GM18909 (cell line): ENCODE data around the gene NDEL1.

Source experiments
- ATAC-seq: cut with Tn5 transposase; IDR thresholded peaks from one replicate; pipeline ENCODE4 v1.9.1; 2021; ENCODE audit warnings: mild to moderate bottlenecking; ENCODE audit not compliant: unreplicated experiment, poor library complexity

The NDEL1 gene

DNA sequence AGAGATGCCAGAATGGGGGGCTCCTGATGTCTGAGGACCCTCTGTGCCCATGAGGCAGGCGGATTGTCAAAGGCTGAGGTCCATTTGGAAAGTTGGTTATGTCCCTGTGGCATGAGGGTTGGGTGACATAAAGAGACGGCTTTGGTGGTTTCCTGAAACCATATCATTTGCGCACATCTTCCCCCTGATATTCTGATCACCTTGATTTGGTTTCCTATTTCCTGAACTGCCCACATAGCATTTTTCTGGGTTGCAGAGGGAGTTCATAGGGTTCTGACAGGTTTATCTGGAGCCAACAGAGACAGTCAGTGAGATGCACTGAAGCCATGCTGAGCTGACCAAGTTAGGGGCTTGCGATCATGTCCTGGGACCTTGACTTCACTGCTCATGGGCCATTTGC is 22.4 kb upstream of the NDEL1 start:
- no peak for ATAC-seq

DNA sequence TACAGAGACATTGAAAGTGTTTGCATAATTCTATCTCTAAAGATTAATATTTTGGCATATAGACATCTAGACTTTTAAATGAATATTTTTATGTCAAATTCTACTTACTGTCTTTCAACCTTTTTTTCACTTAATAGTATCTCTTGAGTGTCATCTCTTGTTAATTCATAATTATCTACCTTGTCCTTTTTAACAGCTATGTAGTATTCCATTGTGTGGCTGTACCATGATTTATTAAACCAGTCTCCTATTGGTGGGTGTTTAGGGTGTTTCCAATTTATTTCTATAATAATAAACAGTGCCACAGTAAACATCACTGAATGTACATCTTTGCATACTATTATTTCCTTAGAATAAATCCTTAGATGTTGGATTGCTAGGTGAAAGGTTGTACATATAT is 21.7 kb upstream of the NDEL1 start:
- no peak for ATAC-seq

DNA sequence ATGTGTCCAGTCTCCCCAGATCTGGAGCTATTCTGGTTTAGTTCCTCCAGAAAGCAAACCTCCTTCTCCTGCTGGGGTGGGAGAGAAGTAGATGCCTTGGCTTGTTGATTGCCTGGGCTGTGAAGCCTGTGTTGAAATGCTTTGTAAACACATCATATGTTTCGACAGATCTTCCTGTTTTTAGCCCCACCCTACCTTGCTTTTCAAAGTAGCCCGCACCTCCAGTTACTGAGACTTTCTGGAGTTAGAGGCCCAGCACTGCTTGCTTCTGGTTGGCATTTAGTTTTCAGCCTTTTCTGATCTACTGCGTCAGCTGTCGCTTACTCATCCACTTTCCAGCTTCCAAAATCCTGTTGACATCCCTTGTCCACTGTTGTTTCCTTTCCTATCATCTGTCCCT is 17.9 kb upstream of the NDEL1 start:
- ATAC-seq: no peak

DNA sequence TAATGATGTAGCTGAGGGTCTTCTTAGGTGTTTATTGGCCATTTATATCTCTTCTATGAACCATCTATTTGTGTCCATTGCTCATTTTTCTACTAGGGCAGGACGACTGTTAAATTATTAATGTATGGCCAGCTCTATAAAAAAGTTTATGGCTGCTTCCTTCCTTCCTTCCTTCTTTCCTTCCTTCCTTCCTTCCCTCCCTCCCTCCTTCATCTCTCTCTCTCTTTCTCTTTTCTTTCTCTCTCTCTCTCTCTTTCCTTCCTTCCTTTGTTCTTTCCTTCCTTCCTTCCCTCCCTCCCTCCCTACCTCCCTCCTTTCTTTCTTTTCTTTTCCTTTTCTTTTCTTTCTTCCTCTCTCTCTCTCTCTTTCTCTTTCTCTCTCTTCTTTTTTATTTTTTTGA is 17.2 kb upstream of the NDEL1 start:
- ATAC-seq: no peak

DNA sequence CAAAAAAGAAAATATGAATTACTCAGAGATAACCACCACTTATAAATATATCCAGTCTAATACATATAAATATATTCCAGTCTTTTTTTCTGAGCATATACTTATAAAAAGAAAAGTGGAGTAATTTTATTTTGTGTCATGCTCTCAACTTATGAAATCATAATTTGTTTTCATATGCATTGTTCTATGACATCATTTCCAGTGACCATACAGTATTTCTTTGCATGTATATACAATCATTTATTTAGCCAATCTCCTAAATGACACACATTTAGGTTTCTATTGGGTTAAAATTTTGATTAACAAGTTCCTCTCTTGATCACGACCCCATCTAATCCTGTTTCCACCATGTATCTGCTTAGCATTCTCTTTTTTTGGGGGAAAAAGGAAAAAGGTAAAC is 16.4 kb upstream of the NDEL1 start:
- no peak for ATAC-seq

DNA sequence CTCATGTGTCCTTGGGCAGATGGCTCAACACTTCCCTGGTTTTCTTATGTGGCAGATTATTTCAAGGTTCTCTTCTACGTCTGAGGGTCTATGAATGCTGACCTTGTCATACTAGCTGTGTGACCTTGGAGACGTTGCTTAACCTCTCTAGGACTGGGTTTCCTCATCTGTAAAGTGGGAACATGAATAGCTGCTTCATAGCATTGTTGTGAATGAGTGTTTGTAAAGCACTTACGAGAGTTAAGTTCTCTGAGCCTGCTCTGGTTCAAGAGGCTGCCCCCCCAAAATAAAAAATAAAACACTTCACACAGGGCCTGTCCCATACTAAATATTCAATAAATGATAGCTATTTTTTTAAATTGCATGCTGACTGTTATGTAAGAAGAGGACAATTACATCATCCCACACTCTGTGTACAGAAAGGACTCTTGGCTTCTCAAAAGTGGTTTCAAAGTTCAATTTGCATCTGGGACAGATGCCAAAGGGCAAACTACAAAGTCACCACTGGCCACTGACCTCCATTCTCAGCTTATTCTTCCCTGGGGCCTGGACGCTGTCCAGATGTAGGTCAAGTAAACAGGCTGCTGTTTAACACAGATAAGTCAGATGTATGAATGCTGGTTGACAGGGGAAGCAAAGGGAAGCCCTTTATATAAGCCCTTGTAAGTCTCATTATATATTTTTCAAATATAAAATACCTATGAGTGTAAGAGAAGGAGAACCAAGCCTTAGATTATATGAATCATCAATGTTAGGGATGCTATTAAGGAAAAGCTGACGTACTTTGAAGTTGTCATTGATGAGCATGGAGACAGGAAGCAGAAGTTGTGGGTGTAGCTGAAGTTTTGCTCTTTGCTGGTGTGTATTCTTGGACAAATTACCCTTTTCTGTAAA is 15.4 kb upstream of the NDEL1 start:
- ATAC-seq: no peak

DNA sequence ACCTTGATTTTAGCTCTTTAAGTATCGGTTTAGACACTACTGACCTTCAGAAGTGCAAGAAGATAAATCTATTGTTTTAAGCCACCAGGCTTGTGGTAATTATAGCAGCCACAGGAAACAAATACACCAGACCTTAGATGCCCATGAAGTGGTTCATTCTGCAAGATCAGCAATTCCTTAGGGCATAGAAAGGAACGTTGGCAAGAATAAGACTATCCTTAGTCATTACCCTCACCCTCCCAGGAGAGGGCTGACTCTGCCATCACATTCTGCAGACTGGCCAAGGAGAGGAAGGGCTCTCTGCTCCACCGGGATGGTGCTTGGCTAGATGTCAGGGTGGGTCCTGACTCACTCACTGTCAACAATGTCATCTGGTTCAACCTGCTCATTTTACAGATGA is 14.1 kb upstream of the NDEL1 start:
- ATAC-seq: no peak

DNA sequence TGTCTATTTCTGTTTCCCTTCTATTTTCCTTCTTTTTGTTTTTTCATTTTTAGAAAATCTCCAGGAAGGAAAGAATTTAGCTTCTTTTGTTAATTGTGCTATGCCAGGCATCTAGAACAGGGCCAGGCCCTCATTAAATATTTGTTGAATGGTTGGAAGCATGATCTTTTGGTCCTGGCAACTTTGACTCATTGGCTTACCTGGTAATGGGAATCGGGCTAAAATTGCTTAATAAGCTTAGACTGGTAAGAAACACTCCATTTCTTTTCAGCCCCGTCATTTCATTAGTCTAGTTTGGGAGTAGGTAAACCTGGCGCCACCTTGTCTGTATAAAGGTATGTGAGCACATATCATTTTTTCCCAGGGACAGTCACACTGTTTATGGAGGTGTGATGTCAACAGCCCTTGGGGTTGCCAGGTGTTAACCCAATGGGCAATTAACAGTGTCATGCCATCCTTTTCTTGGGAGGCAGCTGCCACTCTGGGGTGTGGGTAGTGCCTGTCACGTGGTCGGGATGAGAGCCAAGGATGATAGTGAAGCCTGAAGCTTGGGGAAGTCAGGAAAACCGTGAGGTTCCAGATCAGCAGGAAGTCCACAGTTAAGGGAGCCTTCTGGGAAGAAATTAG is 9.5 kb upstream of the NDEL1 start:
- no peak for ATAC-seq

DNA sequence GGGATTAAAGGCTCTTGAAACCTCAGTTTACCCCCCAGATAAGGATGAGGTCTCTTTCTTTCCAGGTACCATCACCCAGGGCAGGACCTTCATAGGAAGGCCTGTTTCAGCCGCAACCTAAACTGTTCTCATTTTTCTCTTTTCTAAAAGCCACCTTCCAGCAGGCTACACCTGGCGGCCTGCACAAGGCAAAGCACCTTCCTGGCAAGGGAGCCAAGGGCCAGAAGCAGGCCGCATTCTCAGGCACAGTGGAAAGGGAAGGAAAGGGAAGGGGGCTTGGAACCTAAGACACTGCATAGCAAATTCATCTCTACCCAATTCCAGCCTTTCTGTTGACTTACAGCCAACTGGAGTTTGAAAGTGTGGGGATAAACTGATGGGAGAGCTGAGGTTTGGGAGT is 8.9 kb upstream of the NDEL1 start:
- ATAC-seq: no peak

DNA sequence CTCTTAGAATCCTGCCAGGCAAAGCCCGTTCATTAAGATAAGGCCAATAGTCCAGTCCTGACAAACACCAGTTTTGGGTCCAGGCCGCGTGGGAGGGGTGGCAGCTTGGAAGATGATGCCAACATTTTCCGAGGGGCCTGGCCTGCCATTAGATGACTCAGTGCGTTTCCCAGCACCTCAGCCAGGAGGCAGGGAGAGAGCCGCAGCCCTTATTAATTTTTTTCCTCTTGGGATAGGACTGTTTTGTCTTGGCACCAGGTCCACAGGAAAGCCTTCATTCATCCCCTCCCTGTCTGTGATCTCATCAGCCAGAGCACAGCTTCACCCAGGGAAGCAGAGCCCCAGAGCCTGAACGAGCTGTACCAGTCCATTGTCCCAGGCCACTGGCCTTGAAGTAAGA is 4.7 kb upstream of the NDEL1 start:
- ATAC-seq: no peak

DNA sequence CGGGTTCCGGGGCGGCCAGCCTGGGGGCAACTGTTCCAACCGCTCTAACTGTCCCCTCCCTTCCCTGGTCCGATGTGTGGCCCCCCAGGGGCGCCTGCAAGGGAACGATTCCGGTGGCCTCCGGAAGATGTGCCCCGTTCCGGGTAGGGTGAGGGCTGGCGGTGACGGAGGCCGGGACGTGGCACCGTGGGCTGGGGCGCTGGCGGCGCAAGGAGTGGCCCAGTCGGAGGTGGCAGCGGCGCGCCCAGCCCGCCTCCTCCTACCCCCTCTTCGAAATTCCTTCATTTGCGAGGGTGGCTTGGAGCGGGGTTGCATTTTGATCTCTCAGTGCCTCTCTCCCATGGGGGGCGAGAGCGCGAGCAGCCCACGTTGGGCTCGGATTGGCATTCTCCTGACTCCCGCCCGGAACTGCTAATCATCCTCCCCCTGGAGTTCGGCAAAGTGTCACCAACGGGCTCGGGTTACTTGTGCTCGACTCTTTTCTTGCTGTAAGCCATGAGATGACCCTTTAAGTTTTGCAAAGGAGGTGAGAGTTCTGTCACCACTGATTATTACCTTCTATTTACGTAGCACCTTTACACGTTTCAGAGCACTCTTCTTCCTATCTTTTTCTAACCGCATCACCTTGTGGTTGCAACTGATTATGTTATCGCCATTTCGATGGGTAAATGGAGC is 622 bp downstream of the NDEL1 start:
- ATAC-seq: peak; percentile 55

DNA sequence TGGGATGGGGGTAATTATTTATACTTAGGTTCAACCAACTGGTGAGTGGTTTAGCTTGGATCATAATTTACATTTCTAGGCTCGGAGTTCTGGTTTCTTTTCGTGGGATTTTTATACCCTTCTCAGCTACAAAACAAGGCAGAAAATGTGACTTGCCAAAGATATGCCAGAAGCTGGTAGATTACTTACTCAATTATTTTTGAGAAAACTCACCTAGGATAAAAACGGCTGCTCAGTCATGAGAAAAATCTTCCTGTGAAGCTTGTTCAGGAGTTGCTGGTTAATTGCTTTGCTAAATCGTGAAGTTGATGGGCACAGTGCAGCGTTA is 1.1 kb downstream of the NDEL1 start:
- ATAC-seq: no peak

DNA sequence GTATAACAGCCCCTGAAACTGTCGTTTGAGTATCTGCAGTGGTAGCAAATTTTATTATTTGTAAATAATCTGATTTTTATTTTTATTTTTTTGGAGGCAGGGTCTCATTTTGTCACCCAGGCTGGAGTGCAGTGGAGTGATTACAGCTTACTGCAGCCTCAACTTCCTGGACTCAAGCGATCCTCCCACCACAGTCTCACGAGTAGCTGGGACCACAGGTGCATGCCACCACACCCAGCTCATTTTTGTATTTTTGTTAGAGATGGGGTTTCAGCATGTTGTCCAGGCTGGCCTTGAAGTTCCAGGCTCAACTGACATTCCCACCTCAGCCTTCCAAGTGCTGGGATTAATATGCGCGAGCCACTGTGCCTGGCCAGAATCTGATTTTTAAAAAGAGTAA is 2.8 kb downstream of the NDEL1 start:
- ATAC-seq: no peak

DNA sequence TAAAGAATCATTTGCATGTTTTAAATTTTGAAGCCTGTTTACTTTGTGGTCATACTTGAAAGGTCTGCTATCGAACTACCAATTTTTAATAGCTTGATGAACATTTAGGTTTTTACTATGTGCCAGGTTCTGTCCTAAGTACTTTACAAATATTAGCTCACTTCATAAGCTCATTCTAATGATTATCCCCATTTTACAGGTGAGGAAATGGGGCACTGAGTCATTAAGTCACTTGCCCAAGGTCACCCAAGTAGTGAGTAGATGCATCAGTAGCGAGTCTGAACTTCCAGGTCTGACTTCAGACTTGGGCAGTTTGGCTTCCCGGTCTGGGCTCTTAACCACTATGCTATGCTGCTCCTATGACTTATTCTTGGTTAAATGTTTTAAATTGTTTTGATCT is 4.0 kb downstream of the NDEL1 start:
- ATAC-seq: no peak

DNA sequence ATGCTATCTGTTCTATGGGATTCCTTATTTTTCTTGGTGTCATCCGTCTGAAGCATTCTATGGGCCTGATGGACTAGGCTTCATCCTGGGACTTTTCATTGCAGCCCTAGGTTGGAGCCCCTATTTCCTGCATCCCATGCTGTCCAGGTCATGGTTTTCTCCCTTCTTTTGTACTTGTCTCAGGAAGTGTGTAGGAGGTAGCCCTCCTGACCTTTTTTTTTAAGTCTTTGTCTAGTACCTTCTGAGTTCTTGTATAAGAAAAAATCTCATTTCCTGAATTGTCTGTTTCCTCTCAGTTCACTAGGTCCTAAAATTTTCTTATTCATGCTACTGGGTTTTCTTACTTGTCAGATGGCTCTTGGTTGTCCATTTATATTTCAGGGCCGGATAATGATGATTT is 6.0 kb downstream of the NDEL1 start:
- ATAC-seq: no peak

DNA sequence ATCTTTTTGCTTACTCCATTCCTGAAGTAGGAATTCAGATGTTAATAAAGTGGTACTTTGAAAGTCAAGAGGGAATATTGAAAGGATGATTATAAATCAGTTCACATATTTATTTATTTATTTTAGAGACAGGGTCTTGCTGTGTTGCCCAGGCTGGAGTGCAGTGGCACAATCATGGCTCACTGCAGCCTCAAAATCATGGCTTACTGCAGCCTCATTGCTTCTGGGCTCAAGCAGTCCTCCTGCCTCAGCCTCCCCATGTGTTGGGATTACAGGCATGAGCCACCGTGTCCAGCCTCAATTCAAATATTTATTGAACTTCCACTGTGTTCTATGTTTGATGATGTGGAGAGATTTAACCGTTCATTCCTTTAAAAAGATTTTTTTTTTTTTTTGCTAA is 6.6 kb downstream of the NDEL1 start:
- ATAC-seq: no peak

DNA sequence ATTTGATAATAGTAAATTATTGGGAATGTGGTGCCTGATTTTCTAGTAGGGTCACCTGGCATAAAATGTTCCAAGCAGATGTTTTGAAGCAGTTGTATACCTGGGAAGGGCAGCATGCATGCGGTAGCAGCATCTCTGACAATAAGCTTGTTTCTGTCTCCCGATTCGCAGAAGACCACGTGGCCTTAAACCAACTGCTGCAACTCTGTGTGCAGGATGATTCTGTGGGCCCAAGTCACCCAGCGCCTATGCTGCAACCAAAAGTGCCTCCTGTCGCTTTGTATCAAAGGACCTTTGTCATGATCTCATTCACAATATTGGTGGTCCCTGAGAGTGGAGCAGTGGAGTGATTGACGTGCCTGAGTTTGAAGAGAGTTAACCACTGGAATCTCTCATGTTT is 8.1 kb downstream of the NDEL1 start:
- ATAC-seq: no peak

DNA sequence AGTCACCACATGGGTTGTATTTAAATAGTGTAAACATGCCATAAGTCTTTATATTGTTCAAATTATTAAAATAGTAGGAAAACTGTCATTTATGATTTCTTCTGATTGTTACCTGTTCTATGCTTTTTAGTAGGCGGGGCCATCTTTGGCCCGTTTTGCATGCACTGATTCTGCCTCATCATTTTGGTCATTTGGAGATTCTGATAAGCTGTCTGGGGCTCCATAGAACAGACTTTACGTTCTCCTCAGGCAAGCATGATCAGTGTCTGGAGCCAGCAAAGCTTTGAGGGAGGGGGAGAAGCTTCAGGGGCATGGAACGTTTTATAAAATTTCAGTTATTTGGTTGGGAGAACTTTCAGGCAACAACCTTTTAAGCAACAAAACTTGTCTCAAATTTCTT is 8.8 kb downstream of the NDEL1 start:
- ATAC-seq: no peak

DNA sequence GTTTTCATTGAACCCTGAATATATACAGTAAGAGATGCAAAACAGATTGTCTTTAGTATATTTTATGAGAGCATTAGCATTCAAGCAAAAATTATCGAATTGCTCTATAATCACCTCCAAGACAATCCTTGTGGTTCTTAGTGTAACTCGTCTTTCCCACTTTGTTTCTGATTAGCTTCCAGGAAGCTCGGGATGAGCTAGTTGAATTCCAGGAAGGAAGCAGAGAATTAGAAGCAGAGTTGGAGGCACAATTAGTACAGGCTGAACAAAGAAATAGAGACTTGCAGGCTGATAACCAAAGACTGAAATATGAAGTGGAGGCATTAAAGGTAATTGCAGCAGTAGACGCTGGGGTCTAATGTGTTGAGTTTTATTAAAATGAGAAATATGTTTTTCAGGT is 9.9 kb downstream of the NDEL1 start:
- ATAC-seq: no peak

DNA sequence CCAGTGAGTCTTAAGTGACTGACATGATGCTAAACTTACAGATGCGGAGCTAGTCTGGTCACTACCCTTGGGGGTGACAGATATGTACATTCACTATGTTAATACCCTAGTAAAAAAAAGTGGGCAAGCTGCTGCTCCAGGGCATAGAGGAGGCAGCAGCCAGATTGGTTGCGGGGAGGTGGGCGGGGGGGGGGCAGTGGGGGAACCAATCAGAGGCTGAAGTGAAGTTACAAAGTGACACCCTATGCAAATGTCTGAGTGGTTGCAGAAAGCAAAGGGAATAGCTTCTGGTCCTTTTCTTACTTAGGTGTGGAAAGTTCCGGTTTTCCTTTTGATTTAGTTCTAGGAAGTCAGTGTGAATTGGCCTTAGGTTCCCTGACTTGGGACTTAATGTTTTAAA is 12.1 kb downstream of the NDEL1 start:
- no peak for ATAC-seq

DNA sequence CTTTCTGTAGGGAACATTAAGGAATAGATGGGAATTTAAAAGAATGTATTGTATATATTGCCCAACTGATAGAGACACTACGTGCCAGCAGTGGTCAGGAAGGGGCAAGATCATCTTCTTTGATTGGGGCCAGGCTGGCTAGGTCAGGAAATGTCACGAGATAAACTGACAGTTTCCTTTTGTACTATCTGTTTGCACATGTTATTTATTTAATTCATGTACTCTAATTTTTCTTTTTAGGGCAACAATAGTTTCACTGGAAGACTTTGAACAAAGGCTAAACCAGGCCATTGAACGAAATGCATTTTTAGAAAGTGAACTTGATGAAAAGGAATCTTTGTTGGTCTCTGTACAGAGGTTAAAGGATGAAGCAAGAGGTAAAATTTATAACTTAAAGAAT is 12.6 kb downstream of the NDEL1 start:
- ATAC-seq: no peak
